Coronary artery (tissue), 2 donors: ENCODE data around the gene KCNA10.
A peak's percentile ranks its signal among the peaks of the same experiment; 100 is the strongest.

Experiments
- DNase-seq: peaks from one replicate; pipeline ENCODE4 v3.0.0-alpha.2; 2017; ENCODE audit warnings: low spot score
- H3K27ac ChIP-seq, 2 donors: fragments of 200-600 bp; sonication (generic); one replicate each; pipeline ENCODE4 v1.5.1; 2016 to 2019
- H3K4me3 ChIP-seq: fragments of 200-600 bp; sonication (generic); 2 replicates; pipeline ENCODE4 v1.5.1; 2016; ENCODE audit warnings: mild to moderate bottlenecking, moderate library complexity
- CTCF ChIP-seq: fragments of 200-600 bp; sonication (generic); IDR thresholded peaks from one replicate; pipeline ENCODE4 v1.5.1; 2019; ENCODE audit warnings: antibody characterized with exemption

KCNA10 gene

GRCh38 chr1:110509655-110510054 lies 9.3 kb downstream of the KCNA10 start:
- no peak overlapping the region for H3K27ac ChIP-seq
- no peak for DNase-seq

GRCh38 chr1:110508028-110508940 lies 10.7 kb downstream of the KCNA10 start:
- Histone ChIP-seq H3K4me3 (no peak overlapping the region), H3K27ac (peak overlapping the region in 1 of 2 donors; percentile 36)
- TF ChIP-seq CTCF = no peak
- DNase-seq = no peak

More at GRCh38 chr1:110509655-110510054, 9.3 kb downstream of the KCNA10 start:
- H3K4me3 ChIP-seq = no peak overlapping the region
- no peak for TF ChIP-seq CTCF

- no peak overlapping the region for H3K27ac ChIP-seq
- no peak for DNase-seq
- H3K4me3 ChIP-seq = no peak overlapping the region
- TF ChIP-seq CTCF = no peak
These were observed 12.4 kb downstream of the KCNA10 start for GRCh38 chr1:110506541-110506940.

- no peak overlapping the region for H3K4me3 ChIP-seq
- no peak overlapping the region for H3K27ac ChIP-seq
- no peak for TF ChIP-seq CTCF
- no peak for DNase-seq
These were observed 13.4 kb downstream of the KCNA10 start for GRCh38 chr1:110505596-110505995.

- H3K4me3 ChIP-seq = no peak overlapping the region
- DNase-seq = no peak
- TF ChIP-seq CTCF = no peak
- no peak overlapping the region for H3K27ac ChIP-seq
These were observed 14.7 kb downstream of the KCNA10 start for GRCh38 chr1:110504226-110504625.

- no peak overlapping the region for H3K27ac ChIP-seq
- no peak for DNase-seq
These were observed 15.5 kb downstream of the KCNA10 start for GRCh38 chr1:110503471-110503870.

More at GRCh38 chr1:110503471-110503870, 15.5 kb downstream of the KCNA10 start:
- TF ChIP-seq CTCF = no peak
- no peak overlapping the region for H3K4me3 ChIP-seq
